ENCODE measurements around the gene ACMSD. TPM values are rescaled to one million over a fixed set of nuclear protein-coding genes. Genes with fewer than 3 reads are reported as not detected.

ACMSD gene
- total RNA-seq, 1 experiment from 2014 or later = not detected

DNA sequence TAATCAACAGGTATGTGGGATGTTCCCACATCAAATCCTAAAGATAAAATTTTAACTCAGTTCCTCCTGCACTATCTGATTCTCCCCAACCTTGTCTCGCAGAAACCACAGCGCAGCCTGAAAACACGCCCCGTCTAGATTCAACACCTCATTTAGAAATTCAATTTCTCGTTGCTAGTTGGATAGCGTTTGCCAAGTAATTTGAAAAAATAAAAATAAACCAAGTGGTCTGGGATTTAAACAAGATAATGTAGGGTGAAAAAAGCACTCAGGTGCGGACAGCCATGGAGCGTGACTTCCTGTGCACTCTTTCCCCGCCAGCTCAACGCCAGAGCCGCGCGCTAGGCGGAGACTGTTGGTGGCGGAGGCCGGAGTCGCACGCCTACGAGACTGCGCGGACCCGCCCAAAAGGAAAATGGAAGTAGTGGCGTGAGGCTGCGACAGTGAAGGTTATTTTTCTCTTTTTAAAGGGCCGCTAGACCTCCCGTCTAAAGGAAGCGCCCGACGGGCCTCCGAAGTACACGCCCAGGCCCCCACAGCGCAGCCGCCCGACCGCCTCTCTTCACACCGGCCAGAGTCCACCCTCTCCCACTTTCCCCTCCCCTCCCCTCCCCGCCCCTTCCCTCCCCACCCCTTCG is 79.6 kb downstream of the ACMSD start:
- CTCF ChIA-PET = interaction anchor here (0.6 to 1.3 kb wide), 2 partner anchors 142 to 467 kb away, joined by 3 to 5 read pairs; no protein-coding TSS in a partner anchor
- no peak for DNase-seq
- TF ChIP-seq, protein P1, sequence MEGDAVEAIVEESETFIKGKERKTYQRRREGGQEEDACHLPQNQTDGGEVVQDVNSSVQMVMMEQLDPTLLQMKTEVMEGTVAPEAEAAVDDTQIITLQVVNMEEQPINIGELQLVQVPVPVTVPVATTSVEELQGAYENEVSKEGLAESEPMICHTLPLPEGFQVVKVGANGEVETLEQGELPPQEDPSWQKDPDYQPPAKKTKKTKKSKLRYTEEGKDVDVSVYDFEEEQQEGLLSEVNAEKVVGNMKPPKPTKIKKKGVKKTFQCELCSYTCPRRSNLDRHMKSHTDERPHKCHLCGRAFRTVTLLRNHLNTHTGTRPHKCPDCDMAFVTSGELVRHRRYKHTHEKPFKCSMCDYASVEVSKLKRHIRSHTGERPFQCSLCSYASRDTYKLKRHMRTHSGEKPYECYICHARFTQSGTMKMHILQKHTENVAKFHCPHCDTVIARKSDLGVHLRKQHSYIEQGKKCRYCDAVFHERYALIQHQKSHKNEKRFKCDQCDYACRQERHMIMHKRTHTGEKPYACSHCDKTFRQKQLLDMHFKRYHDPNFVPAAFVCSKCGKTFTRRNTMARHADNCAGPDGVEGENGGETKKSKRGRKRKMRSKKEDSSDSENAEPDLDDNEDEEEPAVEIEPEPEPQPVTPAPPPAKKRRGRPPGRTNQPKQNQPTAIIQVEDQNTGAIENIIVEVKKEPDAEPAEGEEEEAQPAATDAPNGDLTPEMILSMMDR (IDR thresholded peaks at IDR 0.05; ENCODE audit: insufficient read depth in 1 of 2, low read depth in 1 of 2, low read length in 1 of 2, severe bottlenecking in 1 of 2, unreplicated experiment in 1 of 2) = peak in 1 of 2 experiments; percentile 49

DNA sequence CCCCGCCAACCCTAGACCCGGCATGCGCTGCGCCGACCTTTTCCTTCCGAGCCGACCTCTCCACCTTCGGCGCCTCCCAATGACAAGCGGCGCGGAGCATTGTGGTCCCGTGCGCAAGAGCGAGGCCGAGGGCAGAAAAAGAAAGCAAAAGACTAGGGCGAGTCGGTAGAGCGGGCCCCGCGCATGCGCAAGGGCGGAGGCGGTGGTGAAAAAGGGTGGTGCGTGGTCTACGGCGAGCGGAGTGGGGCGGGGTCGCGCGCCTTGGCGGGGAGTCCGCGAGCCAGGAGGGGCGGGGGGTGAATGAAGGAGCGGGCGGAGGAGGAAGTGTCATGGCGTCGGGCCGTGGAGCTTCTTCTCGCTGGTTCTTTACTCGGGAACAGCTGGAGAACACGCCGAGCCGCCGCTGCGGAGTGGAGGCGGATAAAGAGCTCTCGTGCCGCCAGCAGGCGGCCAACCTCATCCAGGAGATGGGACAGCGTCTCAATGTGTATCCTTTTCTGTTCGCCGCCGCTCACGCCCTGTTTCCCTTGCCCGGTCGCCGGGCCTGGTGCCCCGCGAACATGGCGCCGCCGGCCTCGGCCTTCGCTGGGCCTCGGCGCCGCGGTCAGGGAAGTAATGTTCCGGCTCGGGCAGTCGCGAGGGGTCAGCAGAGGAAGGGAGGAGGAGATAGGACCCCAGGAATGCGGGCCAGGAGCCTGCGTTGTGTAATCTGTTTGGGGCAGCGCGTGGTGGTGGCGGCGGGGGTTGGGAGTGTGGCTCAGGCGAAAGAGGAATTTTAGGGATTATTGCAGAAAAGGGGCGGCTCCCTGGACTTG is 80.3 kb downstream of the ACMSD start, which contains the start of gene CCNT2:
CCNT2 (plus strand) TSS at position 297 of the 815 bp plus-strand sequence; CDS start at position 330, 33 bp downstream.
- DNase-seq = peak; percentile 100
- 0 out of 2 replicates have a peak, but pooled peaks cover 8% of the 10 kb centered on the region for H3K4me1 ChIP-seq
- H3K4me1 Mint-ChIP-seq (ENCODE audit: low read depth, unreplicated experiment) = no peaks in the 10 kb centered on the region
- CTCF ChIA-PET = interaction anchor here (0.7 to 1.3 kb wide), 2 partner anchors 101 to 468 kb away, joined by 3 to 5 read pairs; no protein-coding TSS in a partner anchor
- peak within 1 kb of the TSS; percentile 89 for H3K4me3 ChIP-seq (ENCODE audit: low read depth, low read length)
- peaks cover 29% of the 10 kb centered on the region for H3K36me3 Mint-ChIP-seq (ENCODE audit: insufficient read depth, unreplicated experiment)
- no peaks in the 10 kb centered on the region for H3K36me3 ChIP-seq (ENCODE audit: control insufficient read depth, insufficient read depth, low read length)
- H3K4me3 Mint-ChIP-seq (ENCODE audit: unreplicated experiment) = peak within 1 kb of the TSS; percentile 92
- H3K27me3 Mint-ChIP-seq (ENCODE audit: insufficient read depth, unreplicated experiment) = no peaks in the 10 kb centered on the region
- TF ChIP-seq, protein P1 (IDR thresholded peaks at IDR 0.05; ENCODE audit: insufficient read depth in 1 of 2, low read depth in 1 of 2, low read length in 1 of 2, severe bottlenecking in 1 of 2, unreplicated experiment in 1 of 2) = no peak
- no peaks in the 10 kb centered on the region for H3K27me3 ChIP-seq (replicated peaks; ENCODE audit: control insufficient read depth, insufficient read depth, low read length)
- POLR2A ChIA-PET = interaction anchor here (0.5 to 1.0 kb wide), 3 partner anchors 13 to 1041 kb away, joined by 3 to 6 read pairs (median 3); partner anchors contain the start of genes R3HDM1 and ZRANB3
- BruUV-seq (replicated peaks) = TSS peak; percentile 45
- H3K9me3 Mint-ChIP-seq (ENCODE audit: unreplicated experiment) = peaks cover 2% of the 10 kb centered on the region
- H3K27ac Mint-ChIP-seq (ENCODE audit: unreplicated experiment) = peak within 1 kb of the TSS; percentile 97
- intact Hi-C loops (cut with micrococcal nuclease; ENCODE audit: unreplicated experiment) = no loop called here
- H3K9me3 ChIP-seq = no peaks in the 10 kb centered on the region

More for the DNA sequence above, 79.6 kb downstream of the ACMSD start:
- H3K27ac Mint-ChIP-seq (ENCODE audit: unreplicated experiment) = peak overlapping the region; percentile 97
- H3K4me3 Mint-ChIP-seq (ENCODE audit: unreplicated experiment) = peak overlapping the region; percentile 92
- Histone ChIP-seq H3K27me3 (replicated peaks; ENCODE audit: control insufficient read depth, insufficient read depth, low read length) (no peaks in the 10 kb centered on the region), H3K9me3 (peaks cover 3% of the 10 kb centered on the region; the same call in 1 of the 2 replicates), H3K4me3 (ENCODE audit: low read depth, low read length) (peak overlapping the region; percentile 89), H3K4me1 (0 out of 2 replicates have a peak, but pooled peaks cover 8% of the 10 kb centered on the region), H3K36me3 (ENCODE audit: control insufficient read depth, insufficient read depth, low read length) (no peaks in the 10 kb centered on the region)
- peaks cover 29% of the 10 kb centered on the region for H3K36me3 Mint-ChIP-seq (ENCODE audit: insufficient read depth, unreplicated experiment)
- POLR2A ChIA-PET = interaction anchor here (0.5 to 1.0 kb wide), 3 partner anchors 13 to 1041 kb away, joined by 3 to 6 read pairs (median 3); partner anchors contain the start of genes R3HDM1 and ZRANB3
- no peaks in the 10 kb centered on the region for H3K27me3 Mint-ChIP-seq (ENCODE audit: insufficient read depth, unreplicated experiment)
- TSS peak; percentile 81 for BruUV-seq (replicated peaks)
- H3K4me1 Mint-ChIP-seq (ENCODE audit: low read depth, unreplicated experiment) = no peaks in the 10 kb centered on the region
- intact Hi-C loops (cut with micrococcal nuclease; ENCODE audit: unreplicated experiment) = no loop called here
- peaks cover 9% of the 10 kb centered on the region for H3K9me3 Mint-ChIP-seq (ENCODE audit: unreplicated experiment)

Measured in Caco-2 (cell line).